T-helper 9 cell (primary cell): ENCODE measurements around the gene ASB15.

Source experiments
- DNase-seq: peaks from one replicate; pipeline ENCODE4 v3.0.0-alpha.2; 2020

Gene ASB15

DNA sequence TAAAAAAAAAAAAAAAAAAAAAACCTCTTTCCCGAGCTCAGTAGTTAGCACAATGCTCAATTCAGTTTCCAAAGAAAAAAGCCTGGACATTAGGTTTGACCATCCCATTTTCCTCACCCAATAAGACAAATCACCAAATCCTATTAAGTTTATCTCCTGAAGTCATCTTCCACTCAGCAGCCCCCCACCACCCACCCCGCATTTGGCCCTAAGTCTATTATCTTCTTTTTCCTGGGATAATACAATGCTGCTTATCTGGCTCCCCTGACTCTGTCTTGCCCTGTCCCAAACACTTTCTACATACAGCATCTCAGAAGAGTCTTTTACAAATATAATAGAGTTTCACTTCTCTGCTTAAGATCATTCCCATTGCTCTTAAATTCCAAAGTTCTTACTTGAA, 36.3 kb downstream of the ASB15 start:
- DNase-seq = no peak

DNA sequence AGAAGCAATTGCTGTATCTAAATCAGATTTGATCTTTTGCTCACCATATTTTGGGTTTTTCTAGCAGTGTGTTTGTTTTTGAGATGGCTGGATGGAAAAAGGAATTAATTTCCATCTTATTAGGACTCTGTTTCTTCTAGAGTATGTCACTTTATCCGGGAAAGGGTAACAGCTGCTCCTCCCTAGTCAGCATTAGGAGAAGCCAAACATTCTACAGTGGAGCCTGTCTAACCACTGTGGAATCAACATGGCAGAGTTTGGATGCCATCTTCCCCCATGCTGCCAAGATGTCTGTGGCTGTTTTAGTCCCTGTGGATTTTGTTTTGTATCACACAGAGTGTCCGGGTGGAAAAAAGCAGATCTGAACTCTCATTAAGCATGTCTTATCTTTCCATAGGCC, 38.0 kb downstream of the ASB15 start:
- no peak for DNase-seq

DNA sequence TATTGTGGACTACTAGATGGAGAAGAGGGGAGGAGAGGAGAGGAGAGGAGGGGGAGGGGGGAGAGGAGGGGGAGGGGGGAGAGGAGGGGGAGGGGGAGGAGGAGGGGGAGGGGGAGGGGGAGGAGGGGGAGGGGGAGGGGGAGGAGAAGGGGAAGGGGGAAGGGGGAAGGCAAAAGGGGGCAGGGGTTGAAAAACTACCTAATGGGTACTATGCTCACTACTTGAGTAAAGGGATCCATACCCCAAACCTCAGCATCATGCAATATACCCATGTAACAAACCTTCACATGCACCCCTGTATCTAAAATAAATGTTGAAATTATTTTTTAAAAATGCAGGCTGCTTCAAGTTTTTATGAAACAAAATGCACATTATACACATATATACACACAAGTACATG, 39.0 kb downstream of the ASB15 start:
- no peak for DNase-seq

DNA sequence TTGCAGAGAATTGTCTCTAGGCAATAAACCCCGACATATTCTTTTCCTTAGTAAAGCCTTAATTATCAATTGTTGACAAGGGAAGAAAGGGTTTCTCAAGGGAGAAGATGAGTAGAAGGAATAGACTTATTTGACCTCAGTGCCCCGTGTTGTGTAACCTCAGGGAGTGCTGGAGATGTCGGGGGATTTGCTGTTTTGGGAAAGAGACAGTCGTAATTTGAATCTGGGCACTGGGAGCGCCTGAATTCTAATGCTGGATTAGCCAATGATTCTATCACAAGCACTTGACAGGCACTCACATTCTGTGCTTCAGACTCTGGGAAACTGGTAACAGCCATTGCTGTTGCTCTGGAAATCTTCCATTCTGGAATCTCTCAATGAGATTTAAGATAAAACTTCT, 40.3 kb downstream of the ASB15 start:
- DNase-seq = no peak

DNA sequence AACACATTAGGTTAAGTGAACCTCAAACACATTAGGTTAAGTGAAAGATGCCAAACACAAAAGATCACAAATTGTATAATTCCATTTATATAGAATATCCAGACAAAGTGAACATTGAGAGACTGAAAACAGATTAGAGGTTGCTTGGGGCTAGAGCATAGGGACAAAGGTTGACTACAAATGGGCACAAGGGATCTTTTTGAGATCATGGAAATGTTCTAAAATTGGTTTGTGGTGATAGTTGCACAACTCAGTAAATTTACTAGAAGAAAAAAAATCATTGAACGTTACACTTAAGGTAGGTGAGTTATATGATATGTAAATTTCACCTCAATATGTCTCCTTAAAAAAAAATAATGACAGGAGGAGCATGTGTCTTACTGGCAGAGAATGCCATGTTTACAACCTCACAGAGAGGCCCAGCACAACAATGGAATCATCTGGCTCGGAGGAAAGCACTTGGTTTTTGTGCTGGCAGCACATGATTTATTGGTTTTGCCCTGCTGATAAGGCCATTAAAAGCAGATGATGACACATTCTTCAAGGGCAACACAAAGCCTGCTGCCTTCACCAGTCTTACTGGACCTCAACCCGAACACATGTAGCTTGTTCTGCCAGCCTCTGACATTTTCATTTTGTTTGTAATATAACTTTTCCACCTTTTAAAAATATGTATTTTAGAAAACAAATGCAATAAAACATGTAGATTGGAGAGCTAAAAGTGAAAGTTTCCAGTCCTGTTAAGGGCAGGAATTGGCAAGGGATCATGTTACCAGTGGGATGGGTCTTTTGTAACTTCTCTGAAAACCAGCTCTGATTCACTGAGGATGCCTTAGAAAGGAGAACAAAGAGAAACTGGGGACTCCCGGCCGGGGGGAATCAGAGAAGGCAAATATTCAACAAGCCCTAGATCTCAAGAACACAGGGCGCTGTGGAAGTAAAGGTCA, 42.1 kb downstream of the ASB15 start:
- DNase-seq = no peak

DNA sequence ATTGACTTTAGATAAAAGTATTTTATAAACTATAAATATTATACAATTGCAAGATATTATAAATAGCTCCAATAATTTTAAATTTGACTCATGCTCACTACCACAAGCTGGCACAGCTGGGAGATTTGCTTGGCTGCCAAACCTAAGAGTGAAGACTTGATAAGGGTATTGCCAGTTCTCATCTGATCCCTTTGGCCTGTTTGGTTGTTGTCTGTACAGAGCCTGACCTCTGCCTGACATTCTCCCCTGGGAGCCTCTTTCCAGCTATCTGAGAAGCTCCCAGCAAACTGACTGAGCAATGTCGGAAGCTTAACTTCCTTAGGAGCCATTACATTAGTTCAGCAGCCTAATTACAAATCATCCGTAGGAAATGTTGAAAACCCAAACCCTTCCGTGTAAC, 43.9 kb downstream of the ASB15 start:
- DNase-seq = no peak

DNA sequence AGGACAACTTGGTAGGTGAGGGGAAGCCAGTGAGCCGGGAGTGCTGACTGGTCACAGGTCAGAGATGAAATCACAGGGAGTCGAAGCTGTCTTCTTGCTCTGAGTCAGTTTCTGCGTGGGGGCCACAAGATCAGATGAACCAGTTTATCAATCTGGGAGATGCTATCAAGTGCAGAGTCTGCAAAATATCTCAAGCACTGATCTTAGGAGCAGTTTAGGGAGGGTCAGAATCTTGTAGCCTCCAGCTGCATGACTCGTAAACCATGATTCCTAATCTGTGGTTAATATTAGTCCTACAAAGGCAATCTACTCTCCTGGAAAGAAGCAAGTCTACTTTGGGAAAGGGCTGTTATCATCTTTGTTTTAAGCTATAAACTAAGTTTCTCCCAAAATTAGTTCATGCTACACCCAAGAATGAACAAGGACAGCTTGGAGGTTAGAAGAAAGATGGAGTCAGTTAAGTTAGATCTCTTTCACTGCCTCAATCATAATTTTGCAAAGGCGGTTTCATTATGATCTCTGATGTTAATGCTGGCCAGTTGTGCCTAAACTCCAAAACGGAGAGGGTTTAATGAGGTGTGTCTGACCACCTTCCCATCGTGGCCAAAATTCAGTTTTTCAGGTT, 45.6 kb downstream of the ASB15 start:
- no peak for DNase-seq

DNA sequence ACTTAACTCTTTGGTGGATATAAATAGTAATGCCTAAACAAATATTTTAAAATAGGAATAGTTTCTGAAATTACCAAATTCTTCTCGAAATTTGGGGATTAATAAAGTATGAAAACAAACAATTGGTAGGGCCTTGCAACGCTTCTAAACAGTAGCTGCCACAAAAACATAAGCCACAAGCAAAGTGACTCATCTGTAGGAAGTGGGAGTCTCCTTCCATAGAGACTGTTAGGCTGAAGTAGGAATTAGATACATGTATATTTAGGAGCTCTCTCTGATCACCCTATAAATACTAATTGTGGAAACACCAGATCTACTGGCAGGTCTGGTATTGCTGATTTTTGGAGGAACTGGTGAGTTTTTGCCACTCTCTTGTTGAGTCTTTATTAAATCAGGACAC, 48.3 kb downstream of the ASB15 start:
- no peak for DNase-seq

DNA sequence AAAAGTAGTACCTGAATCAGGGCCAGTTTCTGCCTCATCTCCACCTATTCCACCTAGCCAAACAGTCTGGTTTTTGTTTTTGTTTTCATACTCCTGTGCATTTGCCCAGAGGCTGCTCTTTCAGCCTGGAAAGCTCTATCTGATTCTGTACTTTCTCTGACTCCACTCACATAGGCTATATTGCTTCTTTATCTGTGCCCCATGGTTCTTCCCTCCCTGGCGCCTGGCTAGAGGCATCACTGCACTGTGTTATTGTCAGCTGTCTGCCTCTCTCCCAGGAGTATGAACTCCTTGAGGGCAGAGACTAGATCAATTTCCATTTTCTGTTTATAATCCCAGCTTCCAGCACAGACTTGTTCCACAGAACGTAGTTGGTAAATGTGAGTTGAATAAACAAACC, 49.0 kb downstream of the ASB15 start:
- no peak for DNase-seq

DNA sequence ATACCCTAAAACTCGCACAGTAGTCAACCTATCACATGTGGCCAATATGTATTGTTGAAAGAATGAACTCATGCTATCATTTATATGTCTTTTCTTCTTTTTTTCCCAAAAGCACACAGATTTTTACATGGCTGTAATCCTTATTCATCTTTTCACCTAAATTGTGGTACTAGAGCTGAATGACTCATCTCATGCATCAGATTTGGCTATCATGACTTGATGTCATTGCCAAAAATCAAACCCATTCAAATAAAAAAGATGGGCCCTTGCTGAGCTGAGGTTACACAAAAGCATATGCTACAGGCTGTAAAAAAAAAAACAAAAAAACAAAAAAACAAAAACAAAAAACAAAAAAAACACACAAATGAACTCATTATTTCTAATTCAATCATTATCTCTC, 50.8 kb downstream of the ASB15 start:
- no peak for DNase-seq

DNA sequence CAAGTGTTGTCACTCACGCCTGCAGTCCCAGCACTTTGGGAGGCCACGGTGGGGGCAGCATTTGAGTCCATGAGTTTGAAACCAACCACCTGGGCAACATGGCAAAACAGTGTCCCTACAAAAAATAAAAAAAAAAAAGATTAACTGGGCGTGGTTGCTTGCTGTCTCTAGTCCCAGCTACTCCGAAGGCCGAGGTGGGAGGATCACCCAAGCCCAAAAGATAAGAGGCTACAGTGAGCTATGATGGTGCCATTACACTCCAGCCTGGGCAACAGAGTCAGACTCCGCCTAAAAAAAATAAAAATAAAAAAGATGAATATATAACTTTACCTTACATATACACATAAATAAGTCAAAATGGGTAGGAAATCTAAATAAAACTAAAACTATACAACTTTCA, 51.5 kb downstream of the ASB15 start:
- DNase-seq = no peak

DNA sequence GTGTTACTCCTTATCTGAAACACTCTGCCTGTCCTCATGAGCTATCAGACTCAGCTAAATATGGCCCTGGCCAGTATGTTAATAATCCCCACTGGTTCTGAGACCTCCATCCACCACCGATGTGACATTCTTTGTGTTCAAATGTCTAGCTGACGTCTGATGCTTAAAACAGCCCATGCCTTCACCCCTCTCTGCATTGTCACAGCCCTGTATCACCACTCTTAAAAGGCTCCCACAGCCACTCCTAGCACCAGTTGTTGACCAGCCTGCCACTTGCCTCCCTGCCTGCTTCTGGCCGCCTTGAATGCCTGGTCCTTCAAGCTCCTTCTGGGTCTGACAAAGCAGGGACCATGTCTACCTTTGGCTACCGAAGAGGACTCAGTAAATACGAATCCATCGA, 54.0 kb downstream of the ASB15 start, which contains the start of gene LMOD2:
Gene LMOD2, plus strand, starts transcription at position 253 of the 400 bp plus-strand sequence. Its CDS starts 98 bp downstream, at position 351.
- no peak for DNase-seq

DNA sequence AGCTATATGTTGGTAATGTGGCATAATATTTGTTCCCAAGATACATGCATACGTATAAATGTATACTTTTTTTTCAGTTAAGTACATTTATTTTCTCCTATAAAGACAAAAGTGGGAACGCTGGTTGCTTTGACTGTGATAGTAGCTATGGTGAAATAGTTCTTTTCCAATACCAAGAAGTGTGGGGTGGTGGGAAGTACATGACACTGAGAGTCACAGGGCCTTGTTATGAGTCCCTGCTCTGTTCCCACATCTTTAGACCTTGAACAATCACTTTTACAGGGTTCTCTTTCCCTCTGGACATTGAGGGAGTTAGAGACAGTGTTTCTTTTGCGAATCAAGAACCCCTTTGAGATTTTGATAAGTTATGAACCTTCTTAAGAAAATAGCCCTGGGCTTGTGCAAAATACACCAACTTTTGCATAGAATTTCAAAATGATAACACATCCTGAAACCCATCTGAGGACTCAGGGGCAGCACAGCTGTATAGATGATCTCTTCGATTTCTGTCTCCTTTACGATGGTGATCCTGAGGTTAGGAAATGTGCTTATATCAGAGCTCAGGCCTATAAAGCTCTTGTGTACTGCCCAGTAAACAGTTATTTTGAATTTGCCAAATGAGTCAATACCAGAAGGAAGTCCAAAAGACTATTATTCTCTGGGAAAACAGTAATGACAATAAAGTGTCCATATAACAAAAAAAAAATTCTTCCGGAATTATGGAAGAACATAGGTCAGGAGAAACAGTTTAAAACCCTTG, 55.1 kb downstream of the ASB15 start:
- DNase-seq = no peak

DNA sequence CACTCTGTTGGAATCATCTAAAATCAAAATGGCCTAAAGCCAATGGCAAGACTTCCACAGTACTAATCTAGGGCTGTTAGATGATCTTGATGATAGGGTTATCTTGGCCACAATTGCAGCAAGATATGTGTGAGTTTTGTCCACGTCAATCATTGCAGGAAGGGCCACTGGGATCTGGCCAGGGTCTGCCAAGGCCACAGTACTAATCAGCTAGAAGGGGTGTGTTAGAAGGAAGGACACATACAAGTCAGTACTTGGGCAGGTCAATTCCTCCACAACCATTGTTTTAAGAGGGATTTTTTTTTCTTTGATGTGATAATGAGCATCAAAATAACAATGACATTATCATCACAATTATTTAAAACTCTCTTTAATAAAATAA, 55.7 kb downstream of the ASB15 start:
- no peak for DNase-seq

DNA sequence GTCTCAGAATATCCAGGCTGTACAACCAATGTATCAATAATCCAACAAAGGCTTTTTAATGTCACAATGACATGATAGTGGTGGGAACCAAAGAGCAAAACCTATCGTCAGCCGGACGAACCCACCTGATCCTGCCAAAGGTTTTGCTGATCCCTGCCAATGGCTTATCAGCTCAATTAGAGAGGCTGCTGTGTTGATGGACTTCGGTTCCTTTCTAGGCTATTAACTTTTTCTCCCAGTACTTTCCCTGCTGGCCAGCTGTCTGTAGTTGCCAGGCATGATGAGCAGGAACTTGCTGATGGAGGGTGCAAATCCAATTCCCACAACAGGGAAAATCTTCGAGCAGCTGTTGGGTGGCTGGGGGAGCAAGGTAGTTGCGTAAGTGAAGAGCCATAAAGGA, 56.4 kb downstream of the ASB15 start:
- DNase-seq = no peak

DNA sequence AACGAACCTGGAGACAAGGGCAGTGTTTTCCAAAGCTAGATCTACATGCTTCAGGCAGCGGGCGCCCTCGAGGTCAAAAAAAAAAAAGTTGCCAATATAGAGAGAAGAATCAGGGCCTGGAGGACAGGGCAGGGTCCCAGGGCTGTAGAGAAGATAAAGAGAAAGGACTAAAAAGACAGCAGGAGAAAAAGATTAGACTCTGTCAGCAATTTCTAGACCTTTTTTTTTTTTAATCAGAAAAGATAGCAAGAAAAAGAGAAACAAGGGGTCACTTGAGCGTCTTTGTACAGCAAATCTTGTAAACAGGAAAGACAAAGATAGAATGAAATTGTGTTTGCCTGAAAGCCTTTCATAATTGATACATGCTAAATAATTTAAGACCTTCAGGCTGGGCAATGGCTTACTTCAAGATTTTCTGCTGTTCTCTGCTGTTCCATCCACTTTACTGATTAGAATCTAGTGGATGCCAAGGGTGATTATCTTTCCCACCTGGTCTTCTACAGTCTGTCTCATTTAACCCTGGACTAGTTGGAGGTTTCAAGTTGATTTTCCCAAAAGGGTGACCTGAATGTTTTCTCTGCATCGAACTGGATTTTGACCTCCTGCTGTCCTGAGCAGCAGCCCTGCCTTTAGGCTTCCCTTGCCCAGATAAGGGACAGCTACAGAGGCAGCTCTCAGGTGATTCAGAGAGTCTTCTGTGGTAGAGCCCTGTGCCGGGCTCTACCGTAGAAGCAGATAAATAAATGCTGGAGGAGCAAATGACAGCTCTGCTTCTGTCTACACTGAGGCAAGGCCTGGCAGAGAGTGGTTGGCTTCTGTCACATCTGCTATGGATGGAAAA, 59.1 kb downstream of the ASB15 start:
- DNase-seq = no peak

DNA sequence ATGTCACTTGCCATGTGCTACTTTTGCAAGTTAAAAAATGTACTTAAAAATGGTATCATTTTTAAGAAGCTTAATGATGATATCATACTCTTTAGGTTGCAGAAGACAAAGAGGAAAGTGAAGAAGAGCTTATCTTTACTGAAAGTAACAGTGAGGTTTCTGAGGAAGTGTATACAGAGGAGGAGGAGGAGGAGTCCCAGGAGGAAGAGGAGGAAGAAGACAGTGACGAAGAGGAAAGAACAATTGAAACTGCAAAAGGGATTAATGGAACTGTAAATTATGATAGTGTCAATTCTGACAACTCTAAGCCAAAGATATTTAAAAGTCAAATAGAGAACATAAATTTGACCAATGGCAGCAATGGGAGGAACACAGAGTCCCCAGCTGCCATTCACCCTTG, 60.1 kb downstream of the ASB15 start:
- no peak for DNase-seq

DNA sequence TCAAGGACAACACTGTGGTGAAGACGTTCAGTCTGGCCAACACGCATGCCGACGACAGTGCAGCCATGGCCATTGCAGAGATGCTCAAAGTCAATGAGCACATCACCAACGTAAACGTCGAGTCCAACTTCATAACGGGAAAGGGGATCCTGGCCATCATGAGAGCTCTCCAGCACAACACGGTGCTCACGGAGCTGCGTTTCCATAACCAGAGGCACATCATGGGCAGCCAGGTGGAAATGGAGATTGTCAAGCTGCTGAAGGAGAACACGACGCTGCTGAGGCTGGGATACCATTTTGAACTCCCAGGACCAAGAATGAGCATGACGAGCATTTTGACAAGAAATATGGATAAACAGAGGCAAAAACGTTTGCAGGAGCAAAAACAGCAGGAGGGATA, 60.7 kb downstream of the ASB15 start:
- no peak for DNase-seq

DNA sequence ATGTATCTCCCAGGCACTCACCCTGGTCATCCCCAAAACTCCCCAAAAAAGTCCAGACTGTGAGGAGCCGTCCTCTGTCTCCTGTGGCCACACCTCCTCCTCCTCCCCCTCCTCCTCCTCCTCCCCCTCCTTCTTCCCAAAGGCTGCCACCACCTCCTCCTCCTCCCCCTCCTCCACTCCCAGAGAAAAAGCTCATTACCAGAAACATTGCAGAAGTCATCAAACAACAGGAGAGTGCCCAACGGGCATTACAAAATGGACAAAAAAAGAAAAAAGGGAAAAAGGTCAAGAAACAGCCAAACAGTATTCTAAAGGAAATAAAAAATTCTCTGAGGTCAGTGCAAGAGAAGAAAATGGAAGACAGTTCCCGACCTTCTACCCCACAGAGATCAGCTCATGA, 61.1 kb downstream of the ASB15 start:
- no peak for DNase-seq

DNA sequence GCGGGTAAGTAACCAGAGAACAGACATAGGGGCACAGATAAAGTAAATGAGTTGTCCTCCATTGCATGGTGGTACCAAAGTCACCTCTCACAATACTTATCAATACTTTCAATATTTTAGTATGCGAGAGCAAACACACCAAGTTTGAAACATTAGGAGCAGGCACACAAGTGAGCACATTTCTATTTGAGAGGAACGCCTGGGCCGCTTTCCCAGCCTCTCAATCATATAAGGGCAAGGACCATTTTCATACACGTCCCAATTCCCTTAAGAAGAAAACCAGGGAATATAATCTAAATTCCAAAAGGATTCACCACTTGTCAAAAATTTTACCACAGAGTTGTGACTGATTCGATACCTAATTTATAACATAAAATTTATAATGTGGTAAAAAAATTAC, 61.6 kb downstream of the ASB15 start:
- no peak for DNase-seq

DNA sequence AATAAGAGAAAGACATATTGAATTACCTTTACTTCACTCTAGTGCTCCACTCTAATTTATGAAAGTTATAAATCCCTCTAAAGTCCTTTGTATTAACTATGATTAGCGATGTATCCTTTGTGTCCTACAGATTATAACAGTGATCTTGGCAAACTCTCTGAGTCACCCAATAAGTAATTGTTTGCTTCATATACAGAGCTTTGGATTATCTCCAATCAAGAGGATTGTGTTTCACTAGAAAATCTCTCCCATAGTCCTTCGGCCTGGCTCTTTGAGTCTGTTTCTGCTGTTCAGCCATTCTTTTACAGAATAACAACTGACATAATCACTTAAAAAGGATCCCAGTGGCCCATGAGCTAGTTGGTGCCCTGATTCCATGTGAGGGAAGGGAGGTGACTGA, 63.5 kb downstream of the ASB15 start:
- no peak for DNase-seq

DNA sequence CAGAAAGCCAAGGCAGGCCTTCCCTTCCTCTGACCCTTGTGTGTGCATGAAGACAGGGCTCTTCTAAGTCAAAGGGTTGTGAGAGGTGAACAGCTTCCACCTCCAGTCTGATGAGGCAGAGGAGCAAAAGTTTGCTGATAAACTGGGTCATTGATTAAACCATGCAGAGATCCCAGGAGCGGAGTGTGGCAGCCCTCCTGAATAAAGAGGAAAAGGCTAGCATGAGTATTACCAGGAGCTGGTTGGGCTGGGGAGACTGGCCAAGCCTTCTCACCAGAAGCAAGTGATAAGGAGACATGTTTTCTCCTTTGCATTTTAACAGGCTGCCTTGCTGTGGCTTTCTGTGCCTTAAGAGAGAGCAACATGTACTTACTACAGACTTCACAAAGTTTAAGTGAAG, 64.3 kb downstream of the ASB15 start:
- DNase-seq = no peak

DNA sequence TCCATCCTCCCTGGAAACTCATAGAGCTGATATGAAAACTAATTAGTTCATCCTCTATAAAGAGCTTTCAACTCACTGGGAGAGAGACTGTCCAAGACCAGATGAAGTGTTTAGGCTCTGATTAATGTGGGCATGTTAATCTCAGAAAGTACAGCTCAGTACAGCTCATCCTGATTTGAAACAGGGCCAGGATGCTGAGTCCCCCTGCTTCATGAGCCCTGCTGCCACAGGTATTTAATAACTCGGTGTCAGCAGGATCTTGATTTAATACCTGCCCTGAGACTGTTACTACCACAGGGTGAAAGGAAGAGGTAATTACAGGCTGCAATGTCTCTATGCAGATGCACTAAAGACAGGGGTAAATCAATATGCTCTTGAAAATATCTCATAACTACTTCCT, 64.9 kb downstream of the ASB15 start:
- DNase-seq = no peak
